ENCODE measurements around the gene ADARB2. TPM values are rescaled to one million over a fixed set of nuclear protein-coding genes. Genes with fewer than 3 reads are reported as not detected.

ADARB2 gene
- total RNA-seq, 6 donors from 2014 or later: 0.69 to 5.2 (median 1.8) TPM

- DNase-seq: no peak
- H3K36me3 ChIP-seq: no peaks in the 10 kb centered on the region
- TF ChIP-seq EP300 (IDR thresholded peaks at IDR 0.05) (no peak), POLR2A (IDR thresholded peaks at IDR 0.05) (no peak)
- TF ChIP-seq, protein P1, sequence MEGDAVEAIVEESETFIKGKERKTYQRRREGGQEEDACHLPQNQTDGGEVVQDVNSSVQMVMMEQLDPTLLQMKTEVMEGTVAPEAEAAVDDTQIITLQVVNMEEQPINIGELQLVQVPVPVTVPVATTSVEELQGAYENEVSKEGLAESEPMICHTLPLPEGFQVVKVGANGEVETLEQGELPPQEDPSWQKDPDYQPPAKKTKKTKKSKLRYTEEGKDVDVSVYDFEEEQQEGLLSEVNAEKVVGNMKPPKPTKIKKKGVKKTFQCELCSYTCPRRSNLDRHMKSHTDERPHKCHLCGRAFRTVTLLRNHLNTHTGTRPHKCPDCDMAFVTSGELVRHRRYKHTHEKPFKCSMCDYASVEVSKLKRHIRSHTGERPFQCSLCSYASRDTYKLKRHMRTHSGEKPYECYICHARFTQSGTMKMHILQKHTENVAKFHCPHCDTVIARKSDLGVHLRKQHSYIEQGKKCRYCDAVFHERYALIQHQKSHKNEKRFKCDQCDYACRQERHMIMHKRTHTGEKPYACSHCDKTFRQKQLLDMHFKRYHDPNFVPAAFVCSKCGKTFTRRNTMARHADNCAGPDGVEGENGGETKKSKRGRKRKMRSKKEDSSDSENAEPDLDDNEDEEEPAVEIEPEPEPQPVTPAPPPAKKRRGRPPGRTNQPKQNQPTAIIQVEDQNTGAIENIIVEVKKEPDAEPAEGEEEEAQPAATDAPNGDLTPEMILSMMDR (IDR thresholded peaks at IDR 0.05): peak in 3 of 6 experiments; percentile 29 to 47 (median 30)
- peak; percentile 34 to 58 for ATAC-seq (ENCODE audit: low FRiP score in 2 of 2)
- H3K27me3 ChIP-seq: peaks cover 0 to under 1% (median 0%) of the 10 kb centered on the region in 4 donors
- 27 to 33% methylated on average over 13 to 14 of the region's 14 CpGs for WGBS, 2 donors
- no peak overlapping the region for H3K27ac ChIP-seq
- no peaks in the 10 kb centered on the region for H3K9me3 ChIP-seq
- no peak overlapping the region for H3K4me3 ChIP-seq
- no peaks in the 10 kb centered on the region for H3K4me1 ChIP-seq
These were observed 368.5 kb downstream of the ADARB2 start for GRCh38 chr10:1368842-1369171.

- Histone ChIP-seq H3K27ac (no peak overlapping the region), H3K36me3 (no peaks in the 10 kb centered on the region), H3K4me3 (no peak overlapping the region), H3K4me1 (no peaks in the 10 kb centered on the region), H3K27me3 (peaks cover 0 to 7% (median 0%) of the 10 kb centered on the region in 4 donors), H3K9me3 (no peaks in the 10 kb centered on the region)
- no peak for TF ChIP-seq EP300 (IDR thresholded peaks at IDR 0.05)
- no peak for TF ChIP-seq POLR2A (IDR thresholded peaks at IDR 0.05)
- no peak for TF ChIP-seq POLR2AphosphoS5 (IDR thresholded peaks at IDR 0.05)
- ATAC-seq (ENCODE audit: low FRiP score in 2 of 2) (no peak), DNase-seq (no peak)
- WGBS, 2 donors: 87 to 90% methylated on average over 19 to 24 of the region's 24 CpGs
These were observed 369.1 kb downstream of the ADARB2 start for GRCh38 chr10:1367938-1368841.

GRCh38 chr10:1366811-1367425, 370.4 kb downstream of the ADARB2 start:
- ATAC-seq (ENCODE audit: low FRiP score in 2 of 2): no peak
- 88 to 93% methylated on average over 14 to 15 of the region's 15 CpGs for WGBS, 2 donors

DNA sequence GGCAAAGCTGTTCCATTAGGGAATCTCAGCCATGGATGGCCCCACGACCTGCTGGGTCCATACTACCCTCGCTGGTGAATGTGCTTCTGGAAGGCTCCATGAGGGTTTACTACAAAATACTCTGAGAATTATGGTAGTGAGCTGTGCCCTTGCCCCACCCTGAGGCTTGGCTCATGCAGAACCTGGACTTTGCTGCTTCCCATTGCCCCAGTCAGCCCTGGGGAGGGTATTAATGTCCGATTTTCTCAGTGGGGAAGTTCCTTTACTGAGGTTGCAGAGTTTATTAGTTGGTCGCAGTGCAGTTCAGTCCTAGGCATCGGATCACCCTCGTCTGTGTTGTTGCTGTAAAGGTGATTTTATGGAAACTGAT, 371.0 kb downstream of the ADARB2 start:
- Histone ChIP-seq H3K4me1 (no peaks in the 10 kb centered on the region), H3K27ac (no peak overlapping the region), H3K4me3 (no peak overlapping the region), H3K27me3 (peaks cover 0 to 10% (median 0%) of the 10 kb centered on the region in 4 donors), H3K9me3 (no peaks in the 10 kb centered on the region), H3K36me3 (no peaks in the 10 kb centered on the region)
- DNase-seq: no peak
- no peak for ATAC-seq (ENCODE audit: low FRiP score in 2 of 2)
- TF ChIP-seq POLR2A (IDR thresholded peaks at IDR 0.05) (no peak), POLR2AphosphoS5 (IDR thresholded peaks at IDR 0.05) (no peak), EP300 (IDR thresholded peaks at IDR 0.05) (no peak)
- TF ChIP-seq, protein P1 (IDR thresholded peaks at IDR 0.05): no peak
- WGBS, 2 donors: 84 to 91% methylated on average over 5 to 6 of the region's 6 CpGs

More at GRCh38 chr10:1366811-1367425, 370.4 kb downstream of the ADARB2 start:
- Histone ChIP-seq H3K27me3 (peaks cover 0 to 10% (median 0%) of the 10 kb centered on the region in 4 donors), H3K27ac (no peak overlapping the region), H3K36me3 (no peaks in the 10 kb centered on the region), H3K4me3 (no peak overlapping the region), H3K9me3 (no peaks in the 10 kb centered on the region), H3K4me1 (no peaks in the 10 kb centered on the region)
- no peak for TF ChIP-seq POLR2A (IDR thresholded peaks at IDR 0.05)
- TF ChIP-seq EP300 (IDR thresholded peaks at IDR 0.05): no peak
- no peak for TF ChIP-seq POLR2AphosphoS5 (IDR thresholded peaks at IDR 0.05)
- TF ChIP-seq, protein P1 (IDR thresholded peaks at IDR 0.05): no peak
- DNase-seq: no peak

GRCh38 chr10:1365540-1366321, 371.6 kb downstream of the ADARB2 start:
- Histone ChIP-seq H3K4me3 (no peak overlapping the region), H3K36me3 (no peaks in the 10 kb centered on the region), H3K27me3 (peaks cover 0 to 10% (median 0%) of the 10 kb centered on the region in 4 donors), H3K4me1 (peaks cover 0 to 6% (median 0%) of the 10 kb centered on the region in 4 donors), H3K27ac (no peak overlapping the region), H3K9me3 (no peaks in the 10 kb centered on the region)
- TF ChIP-seq, protein P1 (IDR thresholded peaks at IDR 0.05): no peak
- no peak for TF ChIP-seq EP300 (IDR thresholded peaks at IDR 0.05)
- no peak for TF ChIP-seq POLR2A (IDR thresholded peaks at IDR 0.05)
- no peak for TF ChIP-seq POLR2AphosphoS5 (IDR thresholded peaks at IDR 0.05)
- 76 to 94% methylated on average over 8 of the region's 8 CpGs for whole genome bisulfite sequencing, 2 donors
- DNase-seq (no peak), ATAC-seq (ENCODE audit: low FRiP score in 2 of 2) (no peak)
